ACHN (cell line): ENCODE data around the gene MYORG.

ENCODE experiments used
- DNase-seq: peaks from one replicate; pipeline ENCODE4 v3.0.0-alpha.2; 2015
- in situ Hi-C: cut with HindIII; loops from 2 replicates; pipeline ENCODE4 v1.10.0; 2017; ENCODE audit warnings: low sequenced_read_pairs, low pct_ligation_motif_present, low pct_unique_long_range_greater_than_20kb

Gene MYORG

GRCh38 chr9:34376596-34377403 is at the start of gene MYORG:
Gene MYORG, minus strand, starts transcription at chr9:34376898. Its CDS starts 3,955 bp downstream, at chr9:34372943.
- peak; percentile 96 for DNase-seq
- in situ Hi-C loops = no loop called here

DNA sequence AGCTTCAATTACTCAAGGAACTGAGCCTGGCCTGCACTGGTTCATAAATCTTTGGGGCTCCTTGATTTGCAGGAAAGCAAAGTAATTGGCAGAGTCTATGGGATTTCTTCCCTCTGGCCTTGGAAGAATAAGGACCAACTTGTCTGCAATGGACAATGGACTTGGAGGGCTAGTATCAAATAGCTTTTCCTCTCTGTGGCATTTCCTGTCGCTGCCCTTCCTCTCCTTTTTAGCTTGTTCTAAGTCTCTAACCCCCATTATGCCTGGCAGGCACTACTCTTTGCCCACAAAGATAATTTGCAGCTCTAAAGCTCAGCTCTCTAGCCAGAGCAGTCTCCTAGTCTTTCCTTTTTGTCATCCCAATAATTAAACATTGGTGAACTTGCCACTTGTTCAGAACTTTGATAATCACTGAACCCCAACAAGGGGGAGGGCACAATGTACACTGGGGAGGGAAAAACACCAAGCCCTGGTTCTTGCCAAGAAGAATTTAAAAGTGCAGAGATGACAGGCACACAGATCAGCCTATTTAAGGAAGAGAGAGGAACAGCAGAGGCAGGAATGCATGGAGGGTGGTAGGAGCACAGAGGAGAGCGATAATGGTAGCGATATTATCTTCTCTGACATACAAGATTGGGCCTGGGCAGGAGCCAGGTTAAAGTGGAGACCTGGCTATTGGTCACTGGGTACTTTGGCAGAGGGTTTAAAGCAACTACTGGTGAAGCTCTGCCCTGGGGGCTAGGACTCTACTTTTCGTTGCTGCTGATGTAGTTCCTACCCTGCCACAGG is 43.2 kb upstream of the MYORG start:
- in situ Hi-C loops = no loop called here

DNA sequence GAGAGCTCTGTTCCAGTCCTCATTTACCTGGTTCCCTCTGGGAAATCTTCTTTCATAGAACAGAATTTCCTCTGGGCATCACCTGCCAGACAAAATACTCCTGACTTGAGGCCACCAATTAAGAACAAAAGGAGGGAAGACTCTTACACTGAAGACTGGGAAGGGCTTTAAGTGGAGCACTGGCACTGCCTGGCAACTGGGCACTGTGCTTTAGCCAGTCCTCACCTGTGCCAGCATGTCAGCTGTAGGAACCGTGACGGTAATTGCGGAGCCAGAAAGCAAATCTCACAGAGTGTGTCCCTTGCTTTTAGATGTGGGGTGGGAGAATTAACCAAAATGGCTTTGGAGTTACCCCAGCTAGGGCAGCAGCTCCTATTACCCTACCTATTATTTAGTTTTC is 41.0 kb upstream of the MYORG start:
- DNase-seq = no peak
- in situ Hi-C loops = no loop called here

More for the DNA sequence above, 43.2 kb upstream of the MYORG start:
- no peak for DNase-seq

GRCh38 chr9:34413231-34413852 is 36.6 kb upstream of the MYORG start:
- peak; percentile 55 for DNase-seq
- in situ Hi-C loops = no loop called here

DNA sequence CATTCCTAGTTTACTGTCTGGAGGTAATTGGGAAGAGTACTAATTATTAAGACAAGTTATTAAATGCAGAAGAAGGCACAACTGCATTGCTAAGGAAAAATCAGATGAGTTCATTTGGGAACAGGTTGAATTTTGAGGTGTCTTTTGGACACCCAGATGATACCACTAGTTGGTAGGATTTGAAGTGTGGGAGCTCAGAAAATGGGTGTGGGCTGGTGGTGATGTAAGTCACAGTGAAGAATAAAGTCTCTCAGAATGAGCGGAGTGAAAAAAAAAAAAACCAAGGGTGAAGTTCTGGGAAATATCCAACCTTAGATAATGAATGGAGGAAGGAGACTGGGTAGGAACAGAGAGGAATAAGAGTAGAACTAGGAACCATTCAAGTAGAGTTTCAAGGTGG is 35.6 kb upstream of the MYORG start:
- in situ Hi-C loops = no loop called here
- no peak for DNase-seq

DNA sequence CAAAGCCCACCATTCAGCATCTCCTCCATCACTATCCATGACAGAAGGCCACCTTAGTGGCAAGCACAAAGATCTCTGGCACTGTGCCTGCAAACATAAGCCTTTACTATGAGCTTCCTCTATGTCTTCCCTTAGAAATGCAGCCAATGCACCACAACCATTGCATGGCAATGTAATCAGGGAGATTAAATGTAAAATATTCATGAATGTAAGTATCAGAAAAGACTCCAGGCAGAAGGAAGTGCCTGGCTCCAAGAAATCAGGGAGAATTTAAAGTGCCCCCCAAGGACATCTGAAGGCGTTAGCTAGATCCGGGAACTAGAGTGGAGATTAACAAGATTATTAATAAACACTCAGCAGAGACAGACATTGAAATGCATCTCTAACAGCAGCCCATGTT is 32.5 kb upstream of the MYORG start:
- in situ Hi-C loops = no loop called here

GRCh38 chr9:34408173-34408572 is 31.5 kb upstream of the MYORG start:
- DNase-seq = no peak
- in situ Hi-C loops = no loop called here

More for the DNA sequence above, 32.5 kb upstream of the MYORG start:
- DNase-seq = no peak

DNA sequence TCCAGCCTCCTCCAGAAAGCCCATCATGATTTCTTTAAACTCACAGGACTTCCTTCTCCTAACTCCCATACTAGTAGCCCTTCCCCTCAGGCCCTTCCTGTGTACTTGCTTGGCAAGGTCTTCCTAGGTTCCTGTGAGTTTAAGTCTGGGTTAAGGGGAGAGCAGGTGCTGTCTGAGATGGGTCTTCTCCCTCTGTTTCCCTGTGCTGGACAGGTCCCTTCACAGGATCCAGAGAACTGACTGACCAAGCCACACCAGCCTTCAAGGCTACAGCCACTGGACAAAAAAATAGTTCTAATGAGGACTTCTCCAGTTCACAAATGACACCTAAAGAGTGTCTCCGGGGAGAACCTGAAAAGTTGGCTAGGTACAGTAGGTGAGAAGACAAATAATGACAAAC is 29.5 kb upstream of the MYORG start:
- in situ Hi-C loops = no loop called here

DNA sequence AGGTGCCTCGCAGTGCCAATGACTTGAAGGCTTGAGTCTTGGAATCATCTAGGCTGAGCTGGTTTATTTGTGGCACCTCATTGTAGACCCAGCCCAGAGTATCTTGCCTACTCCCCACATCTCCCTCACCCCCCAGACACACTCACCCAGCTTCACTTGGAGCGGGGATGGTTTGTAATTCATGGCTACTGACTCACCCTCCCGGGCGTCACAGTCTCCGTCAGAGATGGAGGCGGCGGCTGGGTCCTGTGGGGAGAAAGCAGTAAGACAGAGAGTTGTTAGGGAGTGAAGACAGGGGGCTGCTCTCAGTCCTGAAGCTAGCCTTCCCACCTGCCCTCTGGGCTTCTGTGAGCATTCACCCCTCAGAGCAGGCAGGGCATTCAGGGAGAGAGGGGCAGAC is 29.0 kb upstream of the MYORG start:
- in situ Hi-C loops = no loop called here
- no peak for DNase-seq

More for the DNA sequence above, 29.5 kb upstream of the MYORG start:
- no peak for DNase-seq

DNA sequence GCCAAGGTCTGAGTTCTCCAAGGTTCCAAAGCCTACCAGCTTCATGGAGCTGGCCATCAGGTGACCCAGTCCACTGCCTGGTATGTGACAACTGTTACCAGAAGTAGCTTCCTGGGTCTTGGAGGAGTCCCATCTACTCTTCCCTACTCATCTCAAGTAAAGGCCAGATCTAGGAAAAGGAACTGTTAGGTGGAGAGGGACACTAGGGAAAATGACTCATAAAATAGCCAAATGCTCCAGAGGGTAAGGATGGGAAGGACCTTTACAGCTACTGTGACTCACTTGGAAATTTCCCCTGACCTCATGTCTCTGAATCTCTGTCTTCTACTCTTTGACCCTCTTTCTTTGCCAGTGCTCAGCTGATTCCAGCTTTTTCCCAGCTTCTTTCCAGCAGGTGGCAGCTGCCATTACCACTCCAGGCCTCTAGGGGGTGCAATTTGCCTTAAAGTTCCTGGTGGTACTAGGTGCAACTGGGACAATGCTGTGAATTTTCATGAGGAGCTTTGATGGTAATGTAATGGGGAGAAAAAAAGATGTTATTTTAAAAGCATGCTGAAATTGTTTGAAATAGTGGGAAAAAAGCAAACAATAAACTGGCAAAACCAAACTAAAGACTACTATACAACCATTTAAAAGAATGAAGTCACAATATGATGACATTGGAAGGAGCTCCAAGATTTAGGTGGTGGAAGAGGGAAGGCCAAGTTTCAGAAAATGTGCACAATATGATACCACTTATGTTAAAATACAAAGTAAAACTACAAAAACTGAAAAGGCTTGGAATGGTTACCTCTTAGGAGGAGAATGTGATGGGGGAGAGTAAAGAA is 27.1 kb upstream of the MYORG start:
- in situ Hi-C loops = no loop called here
- DNase-seq = peak; percentile 67

GRCh38 chr9:34400686-34401602 is 24.2 kb upstream of the MYORG start:
- in situ Hi-C loops = no loop called here
- DNase-seq = no peak

GRCh38 chr9:34400275-34400674 is 23.6 kb upstream of the MYORG start:
- in situ Hi-C loops = no loop called here

DNA sequence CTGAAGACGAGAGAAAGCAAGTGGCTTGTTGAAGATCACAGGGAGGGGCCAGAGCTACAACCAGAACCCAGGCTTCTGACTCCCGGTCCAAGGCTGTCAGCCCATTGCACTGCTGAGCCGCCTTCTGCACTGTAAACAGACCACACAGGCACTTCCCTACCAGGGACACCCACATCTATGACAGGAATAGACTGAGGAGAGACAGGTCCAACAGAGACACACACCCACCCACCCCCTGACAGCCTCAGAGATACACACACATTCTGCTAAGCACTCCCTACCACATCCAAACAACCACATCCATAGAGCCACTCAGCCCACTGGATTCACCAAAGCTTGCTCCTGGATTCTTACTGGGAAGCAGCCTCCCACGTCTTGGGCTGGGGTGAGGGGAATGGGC is 23.0 kb upstream of the MYORG start:
- DNase-seq = no peak
- in situ Hi-C loops = no loop called here

More at GRCh38 chr9:34400275-34400674, 23.6 kb upstream of the MYORG start:
- no peak for DNase-seq

DNA sequence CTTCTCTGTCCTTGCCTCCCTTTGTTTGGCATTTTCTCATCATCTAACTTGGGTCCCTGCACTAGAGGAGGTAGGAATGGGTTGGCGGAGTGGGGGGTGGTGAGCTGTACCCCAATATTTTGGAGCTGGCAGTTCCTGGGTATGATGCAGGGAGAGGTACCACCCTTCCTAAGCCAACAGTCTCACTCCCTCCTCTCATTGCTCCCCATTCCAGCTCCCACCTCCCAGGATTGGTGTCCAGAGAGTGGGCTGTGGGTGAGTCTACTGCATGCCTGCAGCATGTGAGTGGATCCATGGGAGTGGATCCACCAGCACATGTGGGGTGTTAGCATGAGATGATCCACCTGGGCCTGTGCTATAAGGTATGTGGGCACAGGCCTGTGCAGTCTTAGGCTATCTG is 22.2 kb upstream of the MYORG start:
- in situ Hi-C loops = no loop called here

GRCh38 chr9:34396276-34397214 is 19.8 kb upstream of the MYORG start:
- in situ Hi-C loops = no loop called here
- no peak for DNase-seq

More for the DNA sequence above, 22.2 kb upstream of the MYORG start:
- no peak for DNase-seq

DNA sequence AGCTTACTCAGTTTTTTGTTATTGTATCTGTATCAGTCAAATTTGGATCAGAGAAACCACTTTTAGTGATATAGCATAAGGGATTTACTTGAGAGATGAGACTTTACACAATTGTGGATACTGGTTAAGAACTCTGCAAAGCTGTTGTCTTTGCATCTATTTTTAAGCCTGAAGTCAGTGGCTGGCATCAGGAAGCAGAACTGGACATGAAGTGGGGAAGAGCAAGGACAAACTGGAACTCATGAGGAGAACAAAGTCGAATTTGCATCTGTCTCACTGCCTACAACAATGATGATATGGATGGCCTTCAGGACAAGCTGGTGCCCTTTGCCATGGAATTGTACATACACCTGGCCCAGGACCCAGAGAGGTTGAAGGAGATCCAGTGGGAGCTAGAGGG is 15.8 kb upstream of the MYORG start:
- DNase-seq = no peak
- in situ Hi-C loops = no loop called here

- DNase-seq = no peak
- in situ Hi-C loops = no loop called here
These were observed 10.5 kb upstream of the MYORG start for GRCh38 chr9:34387239-34387638.
